Hepatocyte (in vitro differentiated cells): ENCODE measurements around the gene SUPT20HL1. TPM values are rescaled to one million over a fixed set of nuclear protein-coding genes. Genes with fewer than 3 reads are reported as not detected.
"Not testable (repeated sequence)": the region's sequence is repeated elsewhere in the genome, so short reads cannot be mapped to it uniquely, and the experiment has no call there.

Experiments used
- DNase-seq: peaks from one replicate; pipeline ENCODE4 v3.0.0-alpha.2; 2016; ENCODE audit warnings: low spot score
- H2AFZ ChIP-seq: fragments of 200-600 bp; sonication (generic); 2 replicates; pipeline ENCODE4 v1.6.0; 2016; ENCODE audit warnings: antibody characterized with exemption, mild to moderate bottlenecking
- H3K27ac ChIP-seq: fragments of 200-600 bp; sonication (generic); 2 replicates; pipeline ENCODE4 v1.5.1; 2016; ENCODE audit warnings: mild to moderate bottlenecking
- H3K27me3 ChIP-seq: fragments of 200-600 bp; sonication (generic); 2 replicates; pipeline ENCODE4 v1.6.1; 2016
- H3K36me3 ChIP-seq: fragments of 200-600 bp; sonication (generic); replicated peaks from 2 replicates; pipeline ENCODE4 v1.5.1; 2016; ENCODE audit warnings: low read depth; ENCODE audit not compliant: insufficient read depth
- H3K4me1 ChIP-seq: fragments of 200-600 bp; sonication (generic); 2 replicates; pipeline ENCODE4 v1.5.1; 2016; ENCODE audit warnings: mild to moderate bottlenecking, moderate library complexity; ENCODE audit not compliant: insufficient read depth
- H3K4me2 ChIP-seq: fragments of 200-600 bp; sonication (generic); 2 replicates; pipeline ENCODE4 v1.6.0; 2016
- H3K4me3 ChIP-seq: fragments of 200-600 bp; sonication (generic); 2 replicates; pipeline ENCODE4 v1.5.1; 2016; ENCODE audit warnings: mild to moderate bottlenecking
- H3K79me2 ChIP-seq: fragments of 200-600 bp; sonication (generic); 2 replicates; pipeline ENCODE4 v1.6.0; 2017; ENCODE audit warnings: mild to moderate bottlenecking
- H3K9me2 ChIP-seq: fragments of 200-600 bp; sonication (generic); replicated peaks from 2 replicates; pipeline ENCODE4 v1.6.0; 2017; ENCODE audit warnings: mild to moderate bottlenecking; ENCODE audit not compliant: insufficient read depth
- H3K9me3 ChIP-seq: fragments of 200-600 bp; sonication (generic); 2 replicates; pipeline ENCODE4 v1.5.1; 2016; ENCODE audit warnings: low read depth, mild to moderate bottlenecking
- H4K20me1 ChIP-seq: fragments of 200-600 bp; sonication (generic); 2 replicates; pipeline ENCODE4 v1.6.0; 2016; ENCODE audit warnings: mild to moderate bottlenecking; ENCODE audit not compliant: insufficient read depth, poor library complexity, severe bottlenecking
- EZH2 ChIP-seq: fragments of 200-600 bp; sonication (generic); IDR thresholded peaks from 2 replicates; pipeline ENCODE4 v1.6.1; 2016; ENCODE audit warnings: antibody characterized with exemption, mild to moderate bottlenecking, borderline replicate concordance
- EZH2phosphoT487 ChIP-seq: fragments of 200-600 bp; sonication (generic); IDR thresholded peaks from one replicate; pipeline ENCODE4 v1.6.1; 2018; ENCODE audit warnings: antibody characterized with exemption, mild to moderate bottlenecking, low read depth, moderate library complexity; ENCODE audit not compliant: unreplicated experiment, severe bottlenecking
- WGBS: methylation state at CpG from one replicate; pipeline ENCODE4 v1.1.6; 2016; ENCODE audit warnings: low lambda C conversion rate; ENCODE audit errors: missing lambda C conversion rate; 5-methylcytosine and 5-hydroxymethylcytosine counted together
- polyA plus RNA-seq: library from polyadenylated mRNA; unstranded; fragments of >200 nt; fragmentation: Nextera tagmentation; extraction: Ambion mirVana; gene quantifications from 2 replicates; pipeline ENCODE4 v1.2.1, GENCODE V29; 2016
- total RNA-seq: library from RNA; depleted of rRNA; stranded (reverse); fragments of >200 nt; gene quantifications from 2 replicates; pipeline ENCODE4 v1.2.3, GENCODE V29; 2014
- TF ChIP-seq, protein P1 (sequence below): fragments of 200-600 bp; sonication (generic); IDR thresholded peaks from 2 replicates; pipeline ENCODE4 v1.5.1; 2016; ENCODE audit warnings: antibody characterized with exemption, mild to moderate bottlenecking; ENCODE audit not compliant: poor library complexity

The SUPT20HL1 gene
- total and polyA plus RNA-seq, 2 experiments from 2014 or later: 0.07 TPM; not detected in 1

DNA sequence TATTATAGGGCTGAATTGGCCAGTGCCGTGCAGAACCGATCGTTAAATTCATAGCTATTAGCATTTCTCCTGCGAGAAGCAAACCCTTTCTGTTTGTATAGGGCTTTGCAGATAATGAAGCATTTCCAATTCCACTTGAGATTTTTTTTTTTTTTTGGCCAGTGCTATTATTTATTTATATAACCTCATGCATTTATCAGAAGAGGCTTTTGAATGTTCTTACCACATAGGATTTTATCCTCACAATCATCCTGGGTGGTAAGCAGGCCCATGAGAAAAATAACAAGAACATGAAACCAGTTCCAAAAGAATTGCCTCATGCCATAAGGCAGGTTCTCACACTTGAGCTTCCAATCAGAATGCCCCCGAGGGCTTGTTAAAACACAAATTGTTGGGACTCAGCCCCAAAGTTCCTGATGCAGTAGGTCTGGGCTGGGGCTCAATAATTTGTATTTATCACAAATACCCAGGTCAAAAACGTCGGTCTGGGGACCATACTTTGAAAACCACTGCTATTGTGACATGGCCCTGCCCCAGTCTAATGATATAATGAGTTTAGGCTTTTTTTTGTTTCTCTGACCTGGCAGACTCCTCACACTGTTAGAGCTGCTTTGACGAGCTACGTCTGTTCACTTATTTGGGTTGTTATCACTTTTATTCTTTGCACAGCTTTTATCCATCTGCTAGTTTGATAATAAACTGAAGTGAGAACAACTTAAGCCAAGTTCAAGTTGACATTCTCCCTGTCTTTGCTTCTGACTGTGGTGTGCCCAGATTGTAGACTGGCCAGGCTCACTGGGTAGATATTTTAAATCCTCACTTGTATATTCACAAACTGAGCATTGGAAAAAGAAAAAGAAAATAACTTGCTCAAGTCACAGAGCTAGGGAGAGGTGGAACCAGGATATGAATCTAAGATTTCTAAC lies 20.1 kb downstream of the SUPT20HL1 start:
- 58% methylated on average over 9 of the region's 9 CpGs for WGBS

DNA sequence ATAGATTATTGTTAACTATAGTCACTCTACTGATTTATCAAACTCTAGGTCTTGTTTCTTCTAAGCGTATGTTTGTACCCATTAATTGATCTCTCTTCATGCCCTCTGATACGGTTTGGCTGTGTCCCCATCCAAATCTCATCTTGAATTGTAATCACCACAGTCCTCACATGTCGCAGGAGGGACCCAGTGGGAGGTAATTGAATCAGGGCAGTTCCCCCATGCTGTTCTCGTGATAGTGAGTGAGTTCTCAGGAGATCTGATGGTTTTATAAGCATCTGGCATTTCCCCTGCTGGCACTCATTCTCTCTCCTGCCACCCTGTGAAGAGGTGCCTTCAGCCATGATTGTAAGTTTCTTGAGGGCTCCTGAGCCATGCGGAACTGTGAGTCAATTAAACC lies 21.9 kb downstream of the SUPT20HL1 start:
- H3K9me2 ChIP-seq, H3K79me2 ChIP-seq, H3K4me3 ChIP-seq, H3K27me3 ChIP-seq, DNase-seq, H3K4me2 ChIP-seq, H3K27ac ChIP-seq, H4K20me1 ChIP-seq, H3K4me1 ChIP-seq, H2AFZ ChIP-seq, H3K36me3 ChIP-seq, H3K9me3 ChIP-seq: not testable (repeated sequence)
- WGBS: 66% methylated on average over 5 of the region's 5 CpGs

More for the DNA sequence above, 20.1 kb downstream of the SUPT20HL1 start:
- H3K36me3 ChIP-seq: no peaks in the 10 kb centered on the region
- no peak overlapping the region for H3K4me3 ChIP-seq
- H3K4me2 ChIP-seq: no peak overlapping the region
- DNase-seq: no peak
- no peaks in the 10 kb centered on the region for H3K79me2 ChIP-seq
- TF ChIP-seq, protein P1, sequence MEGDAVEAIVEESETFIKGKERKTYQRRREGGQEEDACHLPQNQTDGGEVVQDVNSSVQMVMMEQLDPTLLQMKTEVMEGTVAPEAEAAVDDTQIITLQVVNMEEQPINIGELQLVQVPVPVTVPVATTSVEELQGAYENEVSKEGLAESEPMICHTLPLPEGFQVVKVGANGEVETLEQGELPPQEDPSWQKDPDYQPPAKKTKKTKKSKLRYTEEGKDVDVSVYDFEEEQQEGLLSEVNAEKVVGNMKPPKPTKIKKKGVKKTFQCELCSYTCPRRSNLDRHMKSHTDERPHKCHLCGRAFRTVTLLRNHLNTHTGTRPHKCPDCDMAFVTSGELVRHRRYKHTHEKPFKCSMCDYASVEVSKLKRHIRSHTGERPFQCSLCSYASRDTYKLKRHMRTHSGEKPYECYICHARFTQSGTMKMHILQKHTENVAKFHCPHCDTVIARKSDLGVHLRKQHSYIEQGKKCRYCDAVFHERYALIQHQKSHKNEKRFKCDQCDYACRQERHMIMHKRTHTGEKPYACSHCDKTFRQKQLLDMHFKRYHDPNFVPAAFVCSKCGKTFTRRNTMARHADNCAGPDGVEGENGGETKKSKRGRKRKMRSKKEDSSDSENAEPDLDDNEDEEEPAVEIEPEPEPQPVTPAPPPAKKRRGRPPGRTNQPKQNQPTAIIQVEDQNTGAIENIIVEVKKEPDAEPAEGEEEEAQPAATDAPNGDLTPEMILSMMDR: no peak
- TF ChIP-seq EZH2 (no peak), EZH2phosphoT487 (no peak)
- H2AFZ ChIP-seq: no peak overlapping the region
- H3K27ac ChIP-seq: no peak overlapping the region
- H3K9me3 ChIP-seq: no peaks in the 10 kb centered on the region
- no peaks in the 10 kb centered on the region for H4K20me1 ChIP-seq
- no peaks in the 10 kb centered on the region for H3K4me1 ChIP-seq
- no peaks in the 10 kb centered on the region for H3K9me2 ChIP-seq
- H3K27me3 ChIP-seq: peaks cover 6% of the 10 kb centered on the region

- Histone ChIP-seq H3K9me3 (no peaks in the 10 kb centered on the region), H3K4me3 (no peak overlapping the region), H3K9me2 (no peaks in the 10 kb centered on the region), H3K4me2 (no peak overlapping the region), H3K36me3 (no peaks in the 10 kb centered on the region), H3K4me1 (no peaks in the 10 kb centered on the region), H3K27me3 (peaks cover 6% of the 10 kb centered on the region), H3K27ac (no peak overlapping the region), H4K20me1 (no peaks in the 10 kb centered on the region), H3K79me2 (no peaks in the 10 kb centered on the region), H2AFZ (no peak overlapping the region)
- no peak for DNase-seq
- 72% methylated on average over 2 of the region's 2 CpGs for WGBS
- TF ChIP-seq EZH2: no peak
- TF ChIP-seq, protein P1: no peak
These were observed 27.3 kb downstream of the SUPT20HL1 start for GRCh38 chrX:24387724-24388123.

DNA sequence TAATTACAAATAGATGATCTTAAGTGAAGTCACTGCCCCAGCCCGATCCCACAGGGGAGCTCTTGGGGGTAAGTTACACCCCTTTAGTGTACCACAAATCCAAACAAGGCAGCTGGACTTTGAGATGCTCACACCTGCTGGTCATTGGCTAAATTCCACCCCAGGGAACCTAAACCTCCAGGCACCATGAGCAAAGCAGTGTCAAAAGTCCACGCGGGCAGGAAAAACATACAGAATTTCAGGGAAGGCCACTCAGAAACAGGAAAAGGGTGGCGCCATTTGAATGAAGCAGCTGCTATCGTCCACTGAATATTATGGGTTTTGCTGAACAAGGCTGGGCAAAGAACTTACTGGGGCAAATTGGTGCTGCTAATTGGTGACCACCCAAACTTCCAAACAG lies 30.9 kb downstream of the SUPT20HL1 start:
- no peak overlapping the region for H3K4me2 ChIP-seq
- peaks cover 11% of the 10 kb centered on the region for H3K27me3 ChIP-seq
- no peak overlapping the region for H2AFZ ChIP-seq
- no peaks in the 10 kb centered on the region for H3K79me2 ChIP-seq
- H3K4me1 ChIP-seq: no peaks in the 10 kb centered on the region
- no peak for DNase-seq
- H4K20me1 ChIP-seq: no peaks in the 10 kb centered on the region
- no peak for TF ChIP-seq EZH2phosphoT487
- no peak for TF ChIP-seq EZH2
- TF ChIP-seq, protein P1: no peak
- no peak overlapping the region for H3K27ac ChIP-seq
- no peaks in the 10 kb centered on the region for H3K9me3 ChIP-seq
- no peaks in the 10 kb centered on the region for H3K36me3 ChIP-seq
- H3K4me3 ChIP-seq: no peak overlapping the region
- no peaks in the 10 kb centered on the region for H3K9me2 ChIP-seq
- WGBS: 79% methylated on average over 5 of the region's 5 CpGs
